ENCODE data around the gene PCSK1.
"Not testable (repeated sequence)": the region's sequence is repeated elsewhere in the genome, so short reads cannot be mapped to it uniquely, and the experiment has no call there.

PCSK1 gene

DNA sequence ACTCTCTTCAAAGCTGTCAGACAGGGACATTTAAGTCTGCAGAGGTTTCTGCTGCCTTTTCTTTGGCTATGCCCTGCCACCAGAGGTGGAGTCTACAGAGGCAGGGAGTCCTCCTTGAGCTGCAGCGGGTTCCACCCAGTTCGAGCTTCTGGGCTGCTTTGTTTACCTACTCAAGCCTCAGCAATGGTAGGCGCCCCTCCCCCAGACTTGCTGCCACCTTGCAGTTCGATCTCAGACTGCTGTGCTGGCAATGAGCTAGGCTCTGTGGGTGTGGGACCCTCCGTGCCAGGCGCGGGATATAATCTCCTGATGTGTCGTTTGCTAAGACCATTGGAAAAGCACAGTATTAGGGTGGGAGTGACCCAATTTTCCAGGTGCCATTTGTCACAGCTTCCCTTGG is 65.7 kb downstream of the PCSK1 start:
- not testable (repeated sequence) for DNase-seq

DNA sequence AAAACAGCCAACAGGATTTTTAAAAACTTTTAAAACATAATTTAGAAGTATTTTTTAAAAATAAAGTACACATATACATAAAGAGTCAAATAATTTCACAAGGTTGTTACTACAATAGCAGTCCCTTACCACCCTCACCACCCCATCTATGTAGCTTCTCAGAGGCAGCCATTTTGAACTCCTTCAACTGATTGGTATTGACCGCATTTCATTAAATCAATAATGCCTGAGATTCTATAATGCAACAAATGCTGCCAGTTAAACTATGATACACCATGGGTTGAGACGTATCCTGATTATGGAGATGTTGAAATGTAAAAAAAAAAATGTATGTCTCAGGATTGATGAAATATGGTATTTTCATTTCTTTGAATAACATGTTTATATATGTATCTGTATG is 78.8 kb downstream of the PCSK1 start:
- DNase-seq, result no peak

DNA sequence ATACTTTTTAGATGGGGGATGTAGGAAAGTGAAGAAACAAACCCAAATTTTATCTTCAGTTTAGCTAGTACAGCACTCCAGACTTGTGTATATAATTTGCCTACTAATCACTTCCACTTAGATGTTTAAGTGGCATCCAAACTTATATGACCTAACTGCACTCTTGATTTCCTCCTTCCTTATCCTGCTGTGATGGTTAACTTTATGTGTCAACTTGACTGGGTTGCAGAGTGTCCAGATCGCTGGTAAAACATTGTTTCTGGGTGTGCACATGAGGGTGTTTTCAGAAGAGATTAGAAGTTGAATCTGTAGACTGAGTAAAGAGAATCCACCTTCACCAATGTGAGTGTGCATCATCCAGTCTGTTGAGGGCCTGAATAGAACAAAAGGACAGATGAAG is 79.8 kb downstream of the PCSK1 start:
- DNase-seq, result no peak

DNA sequence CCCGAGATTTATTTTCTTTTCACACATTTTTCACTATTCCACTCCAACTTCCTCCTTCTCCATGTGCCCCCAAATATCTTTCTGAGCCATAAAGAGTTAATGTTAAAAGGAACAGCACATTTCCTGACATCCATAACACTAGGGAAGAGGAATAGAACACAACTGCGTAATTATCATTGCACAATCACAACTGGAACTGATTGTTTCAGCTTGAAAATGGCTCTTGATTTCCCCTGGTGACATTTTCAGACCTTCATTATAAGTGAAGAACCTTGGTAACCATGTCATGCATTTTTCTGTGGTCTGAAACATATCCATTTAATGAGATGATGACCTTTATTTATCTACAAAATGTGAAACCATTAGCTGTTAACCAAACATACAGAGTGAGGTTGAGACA is 82.4 kb downstream of the PCSK1 start:
- no peak for DNase-seq

DNA sequence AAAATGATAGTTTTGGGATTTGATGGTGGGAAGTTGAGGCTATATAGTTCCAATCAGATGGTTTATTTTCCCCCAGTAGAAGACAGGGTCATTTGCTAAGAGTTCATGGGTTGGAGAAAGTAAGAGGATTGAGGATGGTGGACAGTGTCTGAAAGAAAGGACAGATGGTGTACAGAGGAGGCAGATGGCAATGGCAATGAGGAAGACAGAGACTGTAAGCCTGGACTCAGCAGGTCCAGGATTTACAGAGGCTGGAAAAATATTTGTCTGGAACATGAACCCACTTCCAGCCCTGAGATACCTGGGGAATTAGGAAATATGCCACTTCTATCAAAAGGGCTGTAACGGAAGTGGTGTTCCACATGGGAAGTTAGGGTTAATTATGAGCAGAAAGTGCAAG is 84.5 kb downstream of the PCSK1 start:
- no peak for DNase-seq

- DNase-seq, result no peak
Measured at GRCh38 chr5:96347502-96348292, 85.4 kb downstream of the PCSK1 start.

DNA sequence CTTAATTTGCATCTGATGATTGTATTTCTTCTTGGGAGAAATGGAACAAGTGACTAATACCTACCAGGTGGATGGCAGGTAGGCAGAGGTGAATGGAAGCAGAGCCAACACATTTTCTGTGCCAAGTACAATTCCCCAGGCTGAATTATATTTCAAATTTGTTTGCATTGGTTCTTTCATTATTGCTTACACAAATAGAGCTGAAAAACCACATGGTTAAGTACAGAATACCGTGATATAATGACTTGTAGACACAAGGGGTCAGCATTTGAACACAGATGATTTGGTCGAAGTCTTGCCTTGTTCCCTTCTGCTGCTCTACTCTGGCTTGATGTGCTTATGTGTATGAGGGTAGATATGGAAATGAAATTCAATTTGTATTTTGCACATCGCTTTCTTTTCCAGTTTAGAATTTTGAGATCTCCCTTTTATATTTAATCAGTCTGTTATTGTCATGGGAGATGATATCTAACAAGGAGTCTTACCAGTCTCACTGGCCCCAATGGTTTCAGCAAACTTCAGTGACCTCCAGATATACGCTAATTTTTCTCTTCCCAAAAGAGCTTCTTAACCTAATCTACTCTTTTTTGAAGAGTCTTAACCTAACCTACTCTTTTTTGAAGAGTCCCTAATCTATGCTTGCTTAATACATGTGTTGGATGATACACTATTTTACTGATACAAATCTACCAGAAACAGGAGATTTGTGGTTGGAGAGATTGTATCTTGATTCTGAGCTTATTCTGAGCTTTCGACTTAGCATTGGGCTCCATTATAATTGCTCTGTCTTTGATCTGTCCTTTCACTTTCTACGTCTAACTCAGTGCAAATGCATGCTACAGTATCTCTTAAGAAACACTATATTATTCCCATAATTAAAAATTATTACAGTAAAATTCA is 88.1 kb downstream of the PCSK1 start:
- DNase-seq, result peak; percentile 59

DNA sequence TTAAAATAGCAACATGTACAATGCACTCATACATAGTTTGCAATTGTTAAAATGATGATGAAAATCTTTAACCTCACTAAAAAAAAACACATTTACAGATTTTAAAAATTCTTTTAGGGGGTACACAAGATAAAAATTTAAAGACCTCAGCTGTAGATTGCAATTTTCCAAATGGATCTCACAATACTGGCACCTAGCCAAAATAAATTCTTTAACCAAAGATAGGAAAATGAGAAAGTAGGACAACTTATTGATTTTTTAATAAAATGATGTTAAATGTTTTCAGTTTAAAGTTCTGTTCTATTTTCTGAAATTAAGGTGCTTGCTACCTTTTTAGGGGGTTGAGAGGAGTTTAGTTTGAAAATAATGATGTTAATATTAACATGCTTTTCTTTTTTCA is 90.0 kb downstream of the PCSK1 start:
- DNase-seq, result no peak

GRCh38 chr5:96342581-96342980 is 90.5 kb downstream of the PCSK1 start:
- DNase-seq, result no peak

Data from NCI-H1436 treated with DMSO at 0.1 percent for 48 hours (cell line).